Natural killer cell (primary cell): ENCODE results near the gene SGTB. TPM values are rescaled to one million over a fixed set of nuclear protein-coding genes. Genes with fewer than 3 reads are reported as not detected.
"Not testable (repeated sequence)": the region's sequence is repeated elsewhere in the genome, so short reads cannot be mapped to it uniquely, and the experiment has no call there.

Source experiments
- ATAC-seq, 3 donors: fragments of 150-1000 bp in 2 of 3; fragments of 200-7000 bp in 1 of 3; cut with Tn5 transposase; 1 replicate in 1 of 3; 2 replicates in 2 of 3; pipeline ENCODE4 v1.10.0; 2021; ENCODE audit warnings: mild to moderate bottlenecking in 2 of 3, moderate library complexity in 2 of 3
- DNase-seq, 2 donors: peaks; one replicate each; pipeline versions ENCODE4 v3.0.0 to v3.0.0-alpha.2; 2013 to 2021; ENCODE audit warnings: mixed read lengths in 1 of 2
- H3K27ac ChIP-seq: one replicate; pipeline ENCODE4 v1.5.1; 2013; ENCODE audit warnings: mild to moderate bottlenecking, low read length
- H3K27me3 ChIP-seq: one replicate; pipeline ENCODE4 v1.6.1; 2013; ENCODE audit warnings: low read length; ENCODE audit not compliant: control insufficient read depth, insufficient read depth
- H3K36me3 ChIP-seq: one replicate; pipeline ENCODE4 v1.6.1; 2013; ENCODE audit warnings: low read length; ENCODE audit not compliant: control insufficient read depth, insufficient read depth
- H3K4me1 ChIP-seq: one replicate; pipeline ENCODE4 v1.6.1; 2013; ENCODE audit warnings: low read length; ENCODE audit not compliant: control insufficient read depth, insufficient read depth
- H3K4me3 ChIP-seq: one replicate; pipeline ENCODE4 v1.5.1; 2013; ENCODE audit warnings: low read length
- H3K9me3 ChIP-seq: one replicate; pipeline ENCODE4 v1.6.1; 2013; ENCODE audit warnings: low read length; ENCODE audit not compliant: control insufficient read depth, insufficient read depth
- H3K27ac Mint-ChIP-seq, 2 donors: one replicate each; pipeline ENCODE4 v1.8.0; 2022; ENCODE audit warnings: mild to moderate bottlenecking in 2 of 2, mixed read lengths in 2 of 2, moderate library complexity in 1 of 2
- H3K27me3 Mint-ChIP-seq, 2 donors: one replicate each; pipeline ENCODE4 v1.8.0; 2022; ENCODE audit warnings: low read depth in 2 of 2, mixed read lengths in 2 of 2
- H3K36me3 Mint-ChIP-seq: one replicate; pipeline ENCODE4 v1.8.0; 2022; ENCODE audit warnings: mixed read lengths
- H3K4me1 Mint-ChIP-seq, 2 donors: one replicate each; pipeline ENCODE4 v1.8.0; 2022; ENCODE audit warnings: mixed read lengths in 2 of 2
- H3K4me3 Mint-ChIP-seq: one replicate; pipeline ENCODE4 v1.8.0; 2022; ENCODE audit warnings: mild to moderate bottlenecking, moderate library complexity, mixed read lengths
- H3K9me3 Mint-ChIP-seq, 2 donors: one replicate each; pipeline ENCODE4 v1.8.0; 2022; ENCODE audit warnings: mixed read lengths in 2 of 2
- CTCF ChIP-seq: fragments of 200-600 bp; IDR thresholded peaks from one replicate; pipeline ENCODE4 v1.8.0; 2022; ENCODE audit warnings: antibody characterized with exemption
- WGBS: methylation state at CpG from one replicate; pipeline ENCODE4 v1.1.7; 2013; ENCODE audit warnings: missing lambda C conversion rate; ENCODE audit not compliant: insufficient coverage; 5-methylcytosine and 5-hydroxymethylcytosine counted together
- intact Hi-C: fragments of 100-400 bp; cut with micrococcal nuclease; formaldehyde crosslinking; loops from one replicate; pipeline ENCODE4 v1.14.2; 2022
- total RNA-seq, 4 donors: library from RNA; stranded (reverse); fragments of 120-200 nt in 1 of 4; gene quantifications; one replicate each; pipeline versions ENCODE4 v1.2.3 to v1.2.4, GENCODE V29; 2013 to 2022

Gene SGTB
- total RNA-seq, 3 donors from 2014 or later (not counting 1 experiment from before 2014, with no cell fraction given): 6.9 to 12.0 (median 10.0) TPM

DNA sequence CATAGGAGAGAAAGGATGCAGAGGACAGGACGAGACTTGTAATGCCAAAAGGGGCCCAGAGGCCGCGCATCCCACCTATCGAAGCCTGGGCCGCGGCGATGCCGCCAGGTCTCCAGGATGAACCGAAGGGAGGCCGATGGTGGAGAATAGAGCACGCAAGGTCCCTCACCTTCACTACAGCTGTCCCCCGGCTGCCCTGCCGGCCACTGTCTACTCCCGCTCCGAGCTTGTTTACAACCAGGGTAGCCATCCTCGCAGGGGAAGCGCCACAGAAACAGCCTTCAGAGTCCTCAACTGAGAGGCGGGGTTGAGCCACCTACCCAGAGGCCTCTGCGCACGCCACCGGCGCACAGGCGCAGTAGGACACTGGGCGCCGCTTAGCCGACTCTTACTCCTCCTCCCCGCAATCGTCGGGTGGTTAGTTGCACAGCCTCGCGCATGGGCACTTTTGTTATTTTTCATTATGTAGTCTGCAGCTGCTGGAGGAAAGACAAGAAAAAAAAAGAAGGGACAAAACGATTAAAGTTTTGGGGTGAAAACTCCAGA lies 97.8 kb downstream of the SGTB start, which contains the start of gene TRIM23:
Gene TRIM23, minus strand, starts transcription at position 309 of the 546 bp plus-strand sequence. Its CDS starts 59 bp downstream, at position 250.
- H3K4me1 Mint-ChIP-seq: peaks cover 37 to 38% of the 10 kb centered on the region in 2 donors
- H3K36me3 Mint-ChIP-seq: no peaks in the 10 kb centered on the region
- no peak for TF ChIP-seq CTCF
- peak within 1 kb of the TSS; percentile 96 to 99 for H3K27ac Mint-ChIP-seq
- Histone ChIP-seq H3K27me3 (no peaks in the 10 kb centered on the region), H3K4me1 (peaks cover 7% of the 10 kb centered on the region), H3K9me3 (no peaks in the 10 kb centered on the region), H3K27ac (peak within 1 kb of the TSS; percentile 73), H3K4me3 (peak within 1 kb of the TSS; percentile 60), H3K36me3 (peaks cover 5% of the 10 kb centered on the region)
- H3K4me3 Mint-ChIP-seq: peak within 1 kb of the TSS; percentile 94
- intact Hi-C loops: loop anchor here (1.0 to 2.0 kb wide), 3 partner anchors 61 to 521 kb away; partner anchors contain the start of genes CENPK, PPWD1 and SREK1
- ATAC-seq: peak; percentile 91 to 98 (median 93)
- no peaks in the 10 kb centered on the region for H3K9me3 Mint-ChIP-seq
- H3K27me3 Mint-ChIP-seq: no peaks in the 10 kb centered on the region
- WGBS: under 1% methylated on average over 32 of the region's 32 CpGs
- peak; percentile 89 to 97 for DNase-seq

GRCh38 chr5:65623482-65623881 lies 98.4 kb downstream of the SGTB start:
- Mint-ChIP-seq H3K36me3 (no peaks in the 10 kb centered on the region), H3K4me1 (peaks cover 41 to 43% of the 10 kb centered on the region in 2 donors), H3K27ac (peak overlapping the region; percentile 96 to 99), H3K27me3 (no peaks in the 10 kb centered on the region), H3K4me3 (peak overlapping the region; percentile 94), H3K9me3 (no peaks in the 10 kb centered on the region)
- Histone ChIP-seq H3K9me3 (no peaks in the 10 kb centered on the region), H3K4me1 (peaks cover 7% of the 10 kb centered on the region), H3K27ac (peak overlapping the region; percentile 73), H3K4me3 (peak overlapping the region; percentile 60), H3K36me3 (peaks cover under 1% of the 10 kb centered on the region), H3K27me3 (no peaks in the 10 kb centered on the region)
- ATAC-seq: no peak
- intact Hi-C loops: no loop called here
- 23% methylated on average over 4 of the region's 9 CpGs for WGBS
- DNase-seq: no peak
- no peak for TF ChIP-seq CTCF

GRCh38 chr5:65621961-65622360 lies 99.9 kb downstream of the SGTB start:
- H3K36me3 Mint-ChIP-seq, H3K4me3 Mint-ChIP-seq, H3K27ac ChIP-seq, H3K27me3 ChIP-seq, ATAC-seq, intact Hi-C loops, DNase-seq, H3K27me3 Mint-ChIP-seq, H3K9me3 Mint-ChIP-seq, H3K9me3 ChIP-seq, H3K4me1 ChIP-seq, H3K4me3 ChIP-seq, H3K36me3 ChIP-seq: not testable (repeated sequence)
- peak overlapping the region in 1 of 2 donors; percentile 96 for H3K27ac Mint-ChIP-seq
- H3K4me1 Mint-ChIP-seq: peaks cover 45 to 48% of the 10 kb centered on the region in 2 donors
- 93% methylated on average over 3 of the region's 4 CpGs for WGBS

DNA sequence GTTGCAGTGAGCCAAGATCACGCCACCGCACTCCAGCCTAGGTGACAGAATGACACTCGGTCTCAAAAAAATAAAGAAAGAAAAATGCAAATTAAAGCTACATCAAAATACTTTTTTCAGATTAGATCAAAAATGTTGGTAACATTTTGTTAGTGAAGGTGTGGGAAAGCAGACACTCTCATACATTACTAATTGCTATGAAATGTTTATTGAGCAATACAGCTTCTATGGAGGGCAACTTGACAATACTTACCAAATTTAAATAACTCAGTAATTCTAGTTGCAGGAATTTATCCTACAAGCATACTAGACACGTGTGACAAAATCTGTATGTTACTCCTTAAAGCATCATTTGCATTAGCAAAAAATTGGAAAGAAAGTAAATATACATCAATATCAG lies 101.9 kb downstream of the SGTB start:
- Histone ChIP-seq H3K36me3 (peaks cover 15% of the 10 kb centered on the region), H3K27me3 (no peaks in the 10 kb centered on the region), H3K4me3 (no peak overlapping the region), H3K4me1 (peaks cover 5% of the 10 kb centered on the region), H3K9me3 (no peaks in the 10 kb centered on the region), H3K27ac (no peak overlapping the region)
- no peak for ATAC-seq
- Mint-ChIP-seq H3K4me3 (no peak overlapping the region), H3K4me1 (peaks cover 34 to 36% of the 10 kb centered on the region in 2 donors), H3K27me3 (no peaks in the 10 kb centered on the region), H3K27ac (no peak overlapping the region), H3K36me3 (no peaks in the 10 kb centered on the region), H3K9me3 (no peaks in the 10 kb centered on the region)
- WGBS: 100% methylated on average over 3 of the region's 4 CpGs
- intact Hi-C loops: no loop called here
- no peak for TF ChIP-seq CTCF
- no peak for DNase-seq

Other genes starting within 250 kb of the SGTB start
- gene ADAMTS6, start 240.2 kb downstream of the SGTB start, total RNA-seq: 1 to 10 TPM in 2 of 3 donors, under 1 TPM in 1; 0.47 to 1.4 (median 1.1) TPM
- gene CENPK, start 158.9 kb downstream of the SGTB start, total RNA-seq: 10 to 100 TPM; 22.0 to 32.0 (median 26.1) TPM
- 10 to 100 TPM; 77.0 to 91.3 (median 85.6) TPM for gene PPWD1, start 158.8 kb downstream of the SGTB start, total RNA-seq
- 10 to 100 TPM; 13.4 to 23.3 (median 18.8) TPM for gene TRIM23, start 97.8 kb downstream of the SGTB start, total RNA-seq
- gene SHLD3, start 97.1 kb downstream of the SGTB start, total RNA-seq: 10 to 100 TPM; 11.0 to 16.7 (median 12.7) TPM
- 10 to 100 TPM; 20.9 to 27.5 (median 25.6) TPM for gene TRAPPC13, start 97.1 kb downstream of the SGTB start, total RNA-seq
- 1 to 10 TPM in 2 of 3 donors, under 1 TPM in 1; 0.86 to 2.0 (median 1.3) TPM for gene NLN, start 96 bp upstream of the SGTB start, total RNA-seq
- 100 to 1,000 TPM; 153 to 171 (median 166) TPM for gene ERBIN, start 204.5 kb upstream of the SGTB start, total RNA-seq